Panc1 (cell line): Measurements from ENCODE around the gene CEACAM18.

Experiments
- CTCF ChIP-seq: fragments of 450-650 bp; IDR thresholded peaks from 2 replicates; pipeline ENCODE4 v1.5.1; 2017; ENCODE audit warnings: mild to moderate bottlenecking
- POLR2AphosphoS5 ChIP-seq: IDR thresholded peaks from 2 replicates; pipeline ENCODE4 v1.6.1; 2012; ENCODE audit warnings: mild to moderate bottlenecking, low read depth, low read length, moderate library complexity
- REST ChIP-seq, 2 experiments: IDR thresholded peaks; 2 replicates each; pipeline ENCODE4 v1.6.1; 2011 to 2012; ENCODE audit warnings: low read depth in 2 of 2, control low read depth in 1 of 2, low read length in 1 of 2, mild to moderate bottlenecking in 1 of 2, moderate library complexity in 1 of 2; ENCODE audit not compliant: insufficient read depth in 1 of 2

- TF ChIP-seq CTCF (no peak), POLR2AphosphoS5 (no peak), REST (IDR thresholded peaks at IDR 0.05; ENCODE audit: insufficient read depth in 1 of 2, low read depth in 2 of 2, low read length in 1 of 2) (no peak)
These were observed 10.2 kb downstream of the CEACAM18 start for GRCh38 chr19:51488491-51488890.
